Measurements from ENCODE around the gene RNF213. TPM values are rescaled to one million over a fixed set of nuclear protein-coding genes. Genes with fewer than 3 reads are reported as not detected.

Gene RNF213
- total RNA-seq, 4 donors from 2014 or later, result 90.5 to 186 (median 142) TPM

DNA sequence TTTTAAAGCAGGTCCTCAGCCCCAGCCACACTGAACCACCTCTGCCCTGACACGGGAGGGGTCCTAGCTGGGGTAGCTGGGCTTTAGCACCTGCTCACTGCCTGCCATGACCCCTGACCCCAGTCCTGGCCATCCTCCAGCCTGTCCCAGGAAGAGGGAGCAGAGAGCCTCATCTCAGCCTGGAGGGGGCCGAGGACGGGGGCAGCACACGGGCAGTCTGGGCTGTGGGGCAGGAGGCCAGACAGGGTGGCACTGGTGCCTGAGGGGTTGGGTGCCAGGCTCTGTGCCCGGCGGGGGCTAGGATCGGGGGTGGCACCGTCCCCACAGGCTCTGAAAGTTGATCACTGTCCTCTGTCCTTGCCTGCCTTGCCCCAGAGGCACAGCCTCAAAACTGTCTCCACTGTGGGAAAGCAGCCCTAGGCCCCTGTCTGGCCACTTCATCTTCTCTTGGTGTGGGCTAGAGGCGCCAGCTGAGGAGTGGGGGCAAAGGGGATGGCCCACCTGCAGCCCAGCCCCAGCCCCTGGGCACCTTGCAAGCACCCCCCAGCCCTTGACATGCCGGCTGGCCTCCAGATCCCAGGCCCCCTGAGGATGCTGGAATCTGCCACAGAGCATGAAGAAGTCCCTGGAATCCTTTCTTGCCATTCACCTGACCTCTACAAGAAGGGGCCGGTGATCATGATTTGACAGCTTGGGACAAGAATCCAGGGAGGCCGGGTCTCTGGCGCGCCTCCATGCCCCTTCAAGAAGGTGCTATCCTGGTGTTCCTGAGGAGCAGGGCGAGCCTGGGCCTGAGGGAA is 170.0 kb downstream of the RNF213 start:
- DNase-seq, result no peak
- H3K36me3 ChIP-seq, result no peaks in the 10 kb centered on the region
- intact Hi-C loops (cut with DNase I; ENCODE audit: low total_unique reads), result no loop called here

GRCh38 chr17:80431246-80432195 is 170.9 kb downstream of the RNF213 start:
- H3K36me3 ChIP-seq, result no peaks in the 10 kb centered on the region
- H3K9me3 ChIP-seq, result no peaks in the 10 kb centered on the region
- H3K4me1 ChIP-seq, result no peaks in the 10 kb centered on the region
- H3K27me3 ChIP-seq, result no peaks in the 10 kb centered on the region
- DNase-seq, result no peak
- TF ChIP-seq POLR2A (IDR thresholded peaks at IDR 0.05), result no peak
- TF ChIP-seq, protein P1, sequence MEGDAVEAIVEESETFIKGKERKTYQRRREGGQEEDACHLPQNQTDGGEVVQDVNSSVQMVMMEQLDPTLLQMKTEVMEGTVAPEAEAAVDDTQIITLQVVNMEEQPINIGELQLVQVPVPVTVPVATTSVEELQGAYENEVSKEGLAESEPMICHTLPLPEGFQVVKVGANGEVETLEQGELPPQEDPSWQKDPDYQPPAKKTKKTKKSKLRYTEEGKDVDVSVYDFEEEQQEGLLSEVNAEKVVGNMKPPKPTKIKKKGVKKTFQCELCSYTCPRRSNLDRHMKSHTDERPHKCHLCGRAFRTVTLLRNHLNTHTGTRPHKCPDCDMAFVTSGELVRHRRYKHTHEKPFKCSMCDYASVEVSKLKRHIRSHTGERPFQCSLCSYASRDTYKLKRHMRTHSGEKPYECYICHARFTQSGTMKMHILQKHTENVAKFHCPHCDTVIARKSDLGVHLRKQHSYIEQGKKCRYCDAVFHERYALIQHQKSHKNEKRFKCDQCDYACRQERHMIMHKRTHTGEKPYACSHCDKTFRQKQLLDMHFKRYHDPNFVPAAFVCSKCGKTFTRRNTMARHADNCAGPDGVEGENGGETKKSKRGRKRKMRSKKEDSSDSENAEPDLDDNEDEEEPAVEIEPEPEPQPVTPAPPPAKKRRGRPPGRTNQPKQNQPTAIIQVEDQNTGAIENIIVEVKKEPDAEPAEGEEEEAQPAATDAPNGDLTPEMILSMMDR (IDR thresholded peaks at IDR 0.05), result no peak
- no peak overlapping the region for H3K27ac ChIP-seq
- intact Hi-C loops (cut with DNase I; ENCODE audit: low total_unique reads), result no loop called here
- H3K4me3 ChIP-seq, result no peak overlapping the region

More for the DNA sequence above, 170.0 kb downstream of the RNF213 start:
- no peak overlapping the region for H3K27ac ChIP-seq
- no peak overlapping the region for H3K4me3 ChIP-seq
- no peaks in the 10 kb centered on the region for H3K27me3 ChIP-seq
- no peaks in the 10 kb centered on the region for H3K4me1 ChIP-seq
- TF ChIP-seq, protein P1 (IDR thresholded peaks at IDR 0.05), result no peak
- TF ChIP-seq POLR2A (IDR thresholded peaks at IDR 0.05), result no peak
- no peaks in the 10 kb centered on the region for H3K9me3 ChIP-seq

DNA sequence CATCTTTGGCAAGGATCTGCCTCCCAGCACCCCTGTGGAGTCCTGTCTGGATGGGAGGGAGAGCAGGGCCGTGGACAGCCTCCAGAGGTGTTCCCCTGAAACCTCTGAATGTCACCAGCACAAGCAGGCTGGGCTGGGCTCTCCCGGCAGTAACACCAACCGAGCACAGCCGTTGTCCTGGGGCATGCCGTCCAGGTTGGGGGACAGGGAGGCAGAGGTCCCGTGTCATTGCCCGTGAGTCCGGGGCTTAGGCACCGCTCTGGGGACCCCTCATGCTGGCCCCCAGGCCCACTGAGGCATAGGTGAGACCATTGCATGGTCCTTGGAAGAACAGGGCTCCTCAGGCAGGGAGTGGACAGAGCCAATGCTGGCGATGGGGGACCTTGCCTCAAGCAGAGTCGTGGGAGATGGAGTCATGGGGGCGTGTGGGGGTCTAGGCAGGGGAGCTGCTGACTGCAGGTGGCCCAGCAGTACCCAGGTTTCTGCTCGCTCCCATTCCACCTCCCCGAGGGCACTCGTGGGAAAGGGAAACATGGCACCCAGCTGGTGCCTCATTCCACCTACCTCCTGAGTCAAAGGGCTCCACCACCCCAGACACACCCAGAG is 171.8 kb downstream of the RNF213 start:
- Histone ChIP-seq H3K4me3 (no peak overlapping the region), H3K4me1 (no peaks in the 10 kb centered on the region), H3K27me3 (no peaks in the 10 kb centered on the region), H3K27ac (no peak overlapping the region), H3K36me3 (no peaks in the 10 kb centered on the region), H3K9me3 (no peaks in the 10 kb centered on the region)
- DNase-seq, result no peak
- TF ChIP-seq, protein P1 (IDR thresholded peaks at IDR 0.05), result no peak
- no peak for TF ChIP-seq POLR2A (IDR thresholded peaks at IDR 0.05)
- intact Hi-C loops (cut with DNase I; ENCODE audit: low total_unique reads), result no loop called here

DNA sequence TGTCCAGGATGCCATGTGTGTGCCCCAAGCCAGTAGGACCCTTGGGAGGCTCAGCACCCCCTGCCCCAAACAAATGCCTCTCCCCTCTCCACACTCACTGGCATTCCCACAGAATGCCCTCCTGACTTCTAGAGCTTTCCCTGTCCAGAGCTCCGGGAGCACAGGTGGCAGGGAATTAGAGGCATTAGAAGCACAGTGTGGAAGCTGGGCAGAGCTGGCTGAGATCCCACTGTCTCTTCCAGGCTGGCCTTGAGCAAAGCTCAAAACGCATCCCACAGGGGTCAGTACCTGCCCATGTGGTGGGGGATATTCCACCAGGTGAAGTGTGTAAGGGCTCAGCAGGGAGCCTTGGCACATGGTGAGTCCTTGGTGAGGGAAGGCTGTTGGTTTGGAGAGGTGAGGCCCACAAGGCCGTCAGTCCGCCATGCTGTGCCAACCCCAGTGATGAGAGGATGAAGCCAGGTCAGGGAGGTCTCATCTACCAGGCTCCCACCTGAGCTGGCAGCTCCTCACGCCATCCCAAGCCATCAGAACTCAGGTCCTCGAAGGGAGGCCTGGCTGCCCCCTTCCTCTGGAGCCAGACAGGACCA is 172.4 kb downstream of the RNF213 start:
- Histone ChIP-seq H3K9me3 (no peaks in the 10 kb centered on the region), H3K27ac (no peak overlapping the region), H3K36me3 (no peaks in the 10 kb centered on the region), H3K4me3 (no peak overlapping the region), H3K4me1 (no peaks in the 10 kb centered on the region), H3K27me3 (no peaks in the 10 kb centered on the region)
- intact Hi-C loops (cut with DNase I; ENCODE audit: low total_unique reads), result no loop called here
- no peak for DNase-seq
- no peak for TF ChIP-seq POLR2A (IDR thresholded peaks at IDR 0.05)
- TF ChIP-seq, protein P1 (IDR thresholded peaks at IDR 0.05), result no peak
